H9 (cell line): ENCODE data around the gene KCNAB1. TPM values are rescaled to one million over a fixed set of nuclear protein-coding genes. Genes with fewer than 3 reads are reported as not detected.

Source experiments
- DNase-seq: peaks from one replicate; pipeline ENCODE4 v3.0.0-alpha.2; 2017
- H2AFZ ChIP-seq: one replicate; pipeline ENCODE4 v1.6.1; 2013; ENCODE audit warnings: mild to moderate bottlenecking, low read length, control low read depth, moderate library complexity
- H2AK5ac ChIP-seq: 2 replicates; pipeline ENCODE4 v1.6.1; 2013; ENCODE audit warnings: low read length, control low read depth, mixed read lengths; ENCODE audit not compliant: insufficient read length
- H2BK120ac ChIP-seq: one replicate; pipeline ENCODE4 v1.6.1; 2013; ENCODE audit warnings: low read depth, mild to moderate bottlenecking, low read length, control low read depth, inconsistent platforms; ENCODE audit not compliant: poor library complexity, severe bottlenecking
- H2BK12ac ChIP-seq: 2 replicates; pipeline ENCODE4 v1.6.1; 2013; ENCODE audit warnings: low read length, control low read depth, mixed read lengths, low read depth; ENCODE audit not compliant: insufficient read length
- H2BK15ac ChIP-seq: 2 replicates; pipeline ENCODE4 v1.6.1; 2013; ENCODE audit warnings: low read depth, low read length, control low read depth
- H2BK20ac ChIP-seq: one replicate; pipeline ENCODE4 v1.6.1; 2013; ENCODE audit warnings: low read depth, mild to moderate bottlenecking, low read length, control low read depth, inconsistent platforms; ENCODE audit not compliant: poor library complexity, severe bottlenecking
- H2BK5ac ChIP-seq: 2 replicates; pipeline ENCODE4 v1.6.1; 2013; ENCODE audit warnings: low read length, control low read depth, mixed read lengths; ENCODE audit not compliant: insufficient read length
- H3K14ac ChIP-seq: 2 replicates; pipeline ENCODE4 v1.6.1; 2013; ENCODE audit warnings: low read length, control low read depth; ENCODE audit not compliant: insufficient read depth
- H3K18ac ChIP-seq: 2 replicates; pipeline ENCODE4 v1.6.1; 2013; ENCODE audit warnings: low read depth, mild to moderate bottlenecking, mixed read lengths, low read length, control low read depth; ENCODE audit not compliant: insufficient read length
- H3K23ac ChIP-seq: 2 replicates; pipeline ENCODE4 v1.6.1; 2013; ENCODE audit warnings: low read length, control low read depth, mixed read lengths, low read depth; ENCODE audit not compliant: insufficient read length
- H3K23me2 ChIP-seq: 2 replicates; pipeline ENCODE4 v1.6.1; 2013; ENCODE audit warnings: low read depth, mild to moderate bottlenecking, mixed read lengths, low read length, control low read depth; ENCODE audit not compliant: insufficient read length, poor library complexity, severe bottlenecking
- H3K27ac ChIP-seq: 2 replicates; pipeline ENCODE4 v1.5.1; 2013; ENCODE audit warnings: low read length, control low read depth, mixed read lengths, low read depth; ENCODE audit not compliant: insufficient read length
- H3K27me3 ChIP-seq: 2 replicates; pipeline ENCODE4 v1.6.1; 2013; ENCODE audit warnings: low read length, control low read depth, inconsistent platforms; ENCODE audit not compliant: insufficient read depth
- H3K4ac ChIP-seq: 2 replicates; pipeline ENCODE4 v1.6.1; 2013; ENCODE audit warnings: low read depth, mild to moderate bottlenecking, control low read depth, inconsistent platforms, low read length, moderate library complexity
- H3K4me1 ChIP-seq: 2 replicates; pipeline ENCODE4 v1.6.1; 2013; ENCODE audit warnings: low read length, control low read depth, inconsistent platforms; ENCODE audit not compliant: insufficient read depth
- H3K4me2 ChIP-seq: 2 replicates; pipeline ENCODE4 v1.6.1; 2013; ENCODE audit warnings: low read length, control low read depth, mixed read lengths; ENCODE audit not compliant: insufficient read length, insufficient read depth
- H3K56ac ChIP-seq: 2 replicates; pipeline ENCODE4 v1.6.1; 2013; ENCODE audit warnings: low read depth, mild to moderate bottlenecking, mixed read lengths, low read length, control low read depth; ENCODE audit not compliant: insufficient read length
- H3K79me1 ChIP-seq: 2 replicates; pipeline ENCODE4 v1.6.1; 2013; ENCODE audit warnings: low read depth, mild to moderate bottlenecking, moderate library complexity, low read length, control low read depth, inconsistent platforms; ENCODE audit not compliant: insufficient read depth, poor library complexity, severe bottlenecking
- H3K79me2 ChIP-seq: 2 replicates; pipeline ENCODE4 v1.6.1; 2013; ENCODE audit warnings: low read length, control low read depth, inconsistent platforms; ENCODE audit not compliant: insufficient read depth
- H3K9ac ChIP-seq: 2 replicates; pipeline ENCODE4 v1.6.1; 2013; ENCODE audit warnings: low read length, control low read depth, mixed read lengths; ENCODE audit not compliant: insufficient read length; ENCODE audit errors: extremely low read depth
- H3K9me3 ChIP-seq: one replicate; pipeline ENCODE4 v1.6.1; 2013; ENCODE audit warnings: low read depth, low read length, inconsistent platforms; ENCODE audit not compliant: control insufficient read depth
- H3T11ph ChIP-seq: one replicate; pipeline ENCODE4 v1.6.1; 2013; ENCODE audit warnings: mild to moderate bottlenecking, low read length, control low read depth, inconsistent platforms
- H4K20me1 ChIP-seq: one replicate; pipeline ENCODE4 v1.6.1; 2013; ENCODE audit not compliant: control insufficient read depth, insufficient read length, insufficient read depth
- H4K5ac ChIP-seq: 2 replicates; pipeline ENCODE4 v1.6.1; 2013; ENCODE audit warnings: low read depth, mild to moderate bottlenecking, mixed read lengths, low read length, control low read depth; ENCODE audit not compliant: insufficient read length
- H4K8ac ChIP-seq: replicated peaks from 2 replicates; pipeline ENCODE4 v1.6.1; 2013; ENCODE audit warnings: low read length, control low read depth, mixed read lengths, low read depth; ENCODE audit not compliant: insufficient read length
- H4K91ac ChIP-seq: 2 replicates; pipeline ENCODE4 v1.6.1; 2013; ENCODE audit warnings: low read depth, mild to moderate bottlenecking, moderate library complexity, mixed read lengths, low read length, control low read depth; ENCODE audit not compliant: insufficient read length
- H3K27ac Mint-ChIP-seq, 3 experiments: 2 replicates in 2 of 3; 3 replicates in 1 of 3; pipeline ENCODE4 v1.8.0; 2020 to 2021; ENCODE audit warnings: mixed read lengths in 3 of 3, mild to moderate bottlenecking in 1 of 3, moderate library complexity in 1 of 3
- H3K27me3 Mint-ChIP-seq: 2 replicates; pipeline ENCODE4 v1.8.0; 2021; ENCODE audit warnings: low read depth, mild to moderate bottlenecking, moderate library complexity, mixed read lengths
- H3K36me3 Mint-ChIP-seq, 3 experiments: 2 replicates in 2 of 3; 3 replicates in 1 of 3; pipeline ENCODE4 v1.8.0; 2020 to 2021; ENCODE audit warnings: low read depth in 3 of 3, mixed read lengths in 3 of 3; ENCODE audit not compliant: insufficient read depth in 1 of 3
- H3K4me1 Mint-ChIP-seq, 2 experiments: 2 replicates each; pipeline ENCODE4 v1.8.0; 2020; ENCODE audit warnings: mixed read lengths in 2 of 2
- H3K4me3 Mint-ChIP-seq, 2 experiments: 2 replicates in 1 of 2; 3 replicates in 1 of 2; pipeline ENCODE4 v1.8.0; 2020 to 2021; ENCODE audit warnings: mild to moderate bottlenecking in 2 of 2, mixed read lengths in 2 of 2, moderate library complexity in 1 of 2
- H3K9me3 Mint-ChIP-seq, 2 experiments: 2 replicates in 1 of 2; 3 replicates in 1 of 2; pipeline ENCODE4 v1.8.0; 2020; ENCODE audit warnings: mild to moderate bottlenecking in 2 of 2, mixed read lengths in 2 of 2, moderate library complexity in 1 of 2
- CTCF ChIP-seq: fragments of 200-600 bp; sonication (generic); conservative IDR thresholded peaks from 3 replicates; pipeline ENCODE4 v1.8.0; 2021; ENCODE audit warnings: antibody characterized with exemption, mild to moderate bottlenecking
- total RNA-seq: library from RNA; stranded (reverse); gene quantifications from 2 replicates; pipeline ENCODE4 v1.2.1, GENCODE V29; 2021

KCNAB1 gene
- total RNA-seq, 1 experiment from 2014 or later, result 3.7 TPM

DNA sequence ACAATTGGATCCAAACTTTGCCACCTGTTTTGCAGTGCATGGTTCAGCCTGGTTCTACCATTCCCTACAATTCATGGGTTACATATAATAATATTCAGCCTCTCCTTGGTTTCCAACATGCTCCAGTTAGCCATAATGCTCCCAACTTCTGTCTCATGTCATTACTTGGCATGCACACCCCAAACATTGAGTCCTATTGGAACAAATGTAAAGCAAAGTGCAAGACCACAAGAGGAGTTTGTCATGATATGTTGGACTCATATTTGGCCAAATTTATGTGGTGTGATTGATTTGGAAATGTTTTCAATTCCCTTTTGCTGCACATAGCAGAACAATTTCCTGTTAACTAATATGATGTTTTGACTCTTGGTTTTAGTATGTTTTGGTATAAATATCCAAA is 50.2 kb downstream of the KCNAB1 start:
- Histone ChIP-seq H2BK12ac (no peak overlapping the region), H3K9ac (no peak overlapping the region), H3K27ac (no peak overlapping the region), H4K91ac (no peak overlapping the region), H4K8ac (no peak overlapping the region), H2BK120ac (no peak overlapping the region), H3K27me3 (no peaks in the 10 kb centered on the region), H2BK5ac (no peak overlapping the region), H2BK20ac (no peak overlapping the region), H3K23me2 (no peaks in the 10 kb centered on the region), H3K9me3 (no peaks in the 10 kb centered on the region), H2AFZ (no peak overlapping the region), H2AK5ac (no peak overlapping the region), H3K56ac (no peak overlapping the region), H3K18ac (no peak overlapping the region), H3K4me2 (no peak overlapping the region), H4K20me1 (no peaks in the 10 kb centered on the region), H3T11ph (no peak overlapping the region), H4K5ac (no peak overlapping the region), H3K23ac (no peak overlapping the region), H3K4me1 (no peaks in the 10 kb centered on the region), H3K79me1 (no peaks in the 10 kb centered on the region), H3K4ac (no peak overlapping the region), H3K79me2 (no peaks in the 10 kb centered on the region), H3K14ac (no peak overlapping the region), H2BK15ac (no peak overlapping the region)
- peaks cover 4 to 6% of the 10 kb centered on the region in 2 experiments for H3K4me1 Mint-ChIP-seq
- no peaks in the 10 kb centered on the region for H3K9me3 Mint-ChIP-seq
- TF ChIP-seq CTCF, result no peak
- H3K27ac Mint-ChIP-seq, result no peak overlapping the region
- no peak for DNase-seq
- no peak overlapping the region for H3K4me3 Mint-ChIP-seq
- H3K36me3 Mint-ChIP-seq, result no peaks in the 10 kb centered on the region
- no peaks in the 10 kb centered on the region for H3K27me3 Mint-ChIP-seq
